SJSA1 (cell line): Measurements from ENCODE around the gene XKR3. TPM values are rescaled to one million over a fixed set of nuclear protein-coding genes. Genes with fewer than 3 reads are reported as not detected.
"Not testable (repeated sequence)": the region's sequence is repeated elsewhere in the genome, so short reads cannot be mapped to it uniquely, and the experiment has no call there.

Source experiments
- DNase-seq, 2 experiments: peaks; one replicate each; pipeline ENCODE4 v3.0.0-alpha.2; 2015 to 2020; ENCODE audit warnings: low spot score in 2 of 2, low read depth in 1 of 2
- H3K27ac ChIP-seq: fragments of 250-450 bp; sonication (Bioruptor Pico); 2 replicates; pipeline ENCODE4 v1.5.1; 2020; ENCODE audit warnings: mild to moderate bottlenecking, moderate library complexity
- H3K27me3 ChIP-seq: fragments of 250-450 bp; sonication (Bioruptor Pico); replicated peaks from 2 replicates; pipeline ENCODE4 v1.5.1; 2020; ENCODE audit warnings: mild to moderate bottlenecking, moderate library complexity
- H3K36me3 ChIP-seq: fragments of 250-450 bp; sonication (Bioruptor Pico); 2 replicates; pipeline ENCODE4 v1.5.1; 2020; ENCODE audit warnings: mild to moderate bottlenecking
- H3K4me1 ChIP-seq: fragments of 250-450 bp; sonication (Bioruptor Pico); replicated peaks from 2 replicates; pipeline ENCODE4 v1.6.1; 2021; ENCODE audit warnings: mild to moderate bottlenecking
- H3K4me3 ChIP-seq: fragments of 250-450 bp; sonication (Bioruptor Pico); 2 replicates; pipeline ENCODE4 v1.5.1; 2020; ENCODE audit warnings: mild to moderate bottlenecking
- H3K9me3 ChIP-seq: fragments of 250-450 bp; sonication (Bioruptor Pico); replicated peaks from 2 replicates; pipeline ENCODE4 v1.5.1; 2020; ENCODE audit warnings: mild to moderate bottlenecking
- total RNA-seq: library from RNA; depleted of rRNA; stranded (reverse); fragments of >200 nt; shearing (Covaris generic); gene quantifications from 2 replicates; pipeline ENCODE4 v1.2.3, GENCODE V29; 2014

The XKR3 gene
- total RNA-seq, 1 experiment from 2014 or later: not detected

DNA sequence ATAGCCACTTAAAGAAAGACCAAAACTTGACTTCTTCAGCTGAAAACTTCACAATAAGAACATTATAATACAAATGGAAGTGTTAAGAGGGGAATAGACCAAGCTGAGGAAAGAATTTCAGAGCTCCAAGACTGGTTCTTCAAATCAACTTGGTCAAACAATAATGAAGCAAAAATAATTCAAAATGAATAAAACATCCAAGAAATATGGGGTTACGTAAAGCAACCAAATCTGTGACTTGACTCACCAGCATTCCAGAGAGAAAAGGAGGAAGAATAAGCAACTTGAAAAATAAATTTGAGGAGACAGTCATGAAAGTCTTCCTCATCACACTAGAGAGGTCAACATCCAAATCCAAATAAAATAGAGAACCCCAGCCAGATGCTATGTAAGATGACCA, 31.4 kb downstream of the XKR3 start:
- H3K36me3 ChIP-seq: no peaks in the 10 kb centered on the region
- H3K9me3 ChIP-seq: peaks cover 2% of the 10 kb centered on the region; the same call in 1 of the 2 replicates
- no peaks in the 10 kb centered on the region for H3K27me3 ChIP-seq
- H3K4me3 ChIP-seq: no peak overlapping the region
- DNase-seq: no peak
- no peaks in the 10 kb centered on the region for H3K4me1 ChIP-seq
- no peak overlapping the region for H3K27ac ChIP-seq

DNA sequence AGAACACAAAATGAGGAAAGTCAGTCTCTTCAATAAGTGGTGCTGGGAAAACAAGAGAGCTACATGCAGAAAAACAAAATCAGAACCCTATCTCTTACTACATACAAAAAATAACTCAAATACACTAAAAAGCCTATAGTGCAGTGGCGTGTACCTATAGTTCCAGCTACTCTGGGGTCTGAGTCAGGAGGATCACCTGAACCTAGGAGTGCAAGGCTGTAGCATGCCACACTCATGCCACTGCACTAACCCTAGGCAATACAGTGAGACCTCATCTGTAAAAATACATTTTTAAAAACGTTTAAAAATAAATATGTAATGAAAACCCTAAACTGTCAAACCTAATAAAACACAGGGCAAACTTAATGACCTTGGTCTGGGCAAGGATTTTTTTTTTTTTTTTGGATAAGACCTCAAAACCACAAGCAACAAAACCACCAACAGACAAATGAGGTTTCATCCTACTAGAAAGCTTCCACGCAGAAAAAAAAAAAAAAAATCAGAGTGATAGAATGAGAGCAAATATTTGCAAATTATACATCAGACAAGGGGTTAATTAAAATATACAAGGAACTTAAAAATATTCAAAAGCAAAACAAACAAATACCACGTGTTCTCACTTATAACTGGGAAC, 35.2 kb downstream of the XKR3 start:
- Histone ChIP-seq H3K27ac (no peak overlapping the region), H3K9me3 (peaks cover 2% of the 10 kb centered on the region; the same call in 1 of the 2 replicates), H3K4me3 (no peak overlapping the region), H3K27me3 (no peaks in the 10 kb centered on the region), H3K4me1 (no peaks in the 10 kb centered on the region), H3K36me3 (no peaks in the 10 kb centered on the region)
- no peak for DNase-seq

DNA sequence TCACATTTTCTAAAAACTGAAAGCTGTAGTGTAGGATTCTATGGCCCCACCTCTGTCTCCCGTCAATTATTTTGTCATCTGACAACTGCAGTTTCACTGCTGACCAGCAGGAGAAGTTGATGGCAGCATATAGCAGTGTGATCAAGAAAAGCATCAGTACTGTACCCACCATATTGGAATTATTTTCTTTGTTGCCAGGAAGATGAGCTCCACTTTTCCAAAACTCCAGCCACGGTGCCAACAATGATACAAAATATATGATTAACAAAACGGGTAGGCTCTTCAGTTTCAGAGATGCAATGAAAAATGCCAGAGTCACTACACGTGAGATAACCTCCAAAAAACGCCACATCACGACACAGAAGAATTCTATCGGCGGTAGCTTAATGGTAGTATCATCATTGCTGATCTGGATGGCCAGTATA, 41.3 kb downstream of the XKR3 start:
- no peaks in the 10 kb centered on the region for H3K27me3 ChIP-seq
- DNase-seq: no peak
- H3K9me3 ChIP-seq: no peaks in the 10 kb centered on the region; the same call in 1 of the 2 replicates
- no peaks in the 10 kb centered on the region for H3K36me3 ChIP-seq
- no peak overlapping the region for H3K4me3 ChIP-seq
- H3K27ac ChIP-seq: no peak overlapping the region
- H3K4me1 ChIP-seq: no peaks in the 10 kb centered on the region

DNA sequence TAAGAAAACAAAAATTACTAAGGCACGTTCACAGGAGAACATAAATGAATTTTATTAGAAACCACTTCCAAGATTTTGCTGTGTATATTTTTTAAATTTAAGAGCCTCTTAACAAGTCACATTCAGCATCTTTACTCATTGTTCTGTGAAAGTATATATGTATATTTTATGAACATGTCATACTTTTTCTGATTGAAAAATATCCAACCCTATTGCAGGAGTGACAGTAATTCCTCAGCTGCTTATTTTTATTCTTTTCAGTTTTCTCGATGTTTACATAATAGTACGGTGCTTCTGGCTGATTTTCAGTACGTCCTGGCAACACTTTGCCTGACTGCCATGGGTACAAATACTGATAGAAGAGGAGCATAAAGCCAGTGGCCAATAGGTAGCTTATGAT, 41.8 kb downstream of the XKR3 start:
- Histone ChIP-seq H3K4me1 (no peaks in the 10 kb centered on the region), H3K4me3 (no peak overlapping the region), H3K9me3 (no peaks in the 10 kb centered on the region; the same call in 1 of the 2 replicates), H3K27me3 (no peaks in the 10 kb centered on the region), H3K36me3 (no peaks in the 10 kb centered on the region), H3K27ac (no peak overlapping the region)
- DNase-seq: no peak

DNA sequence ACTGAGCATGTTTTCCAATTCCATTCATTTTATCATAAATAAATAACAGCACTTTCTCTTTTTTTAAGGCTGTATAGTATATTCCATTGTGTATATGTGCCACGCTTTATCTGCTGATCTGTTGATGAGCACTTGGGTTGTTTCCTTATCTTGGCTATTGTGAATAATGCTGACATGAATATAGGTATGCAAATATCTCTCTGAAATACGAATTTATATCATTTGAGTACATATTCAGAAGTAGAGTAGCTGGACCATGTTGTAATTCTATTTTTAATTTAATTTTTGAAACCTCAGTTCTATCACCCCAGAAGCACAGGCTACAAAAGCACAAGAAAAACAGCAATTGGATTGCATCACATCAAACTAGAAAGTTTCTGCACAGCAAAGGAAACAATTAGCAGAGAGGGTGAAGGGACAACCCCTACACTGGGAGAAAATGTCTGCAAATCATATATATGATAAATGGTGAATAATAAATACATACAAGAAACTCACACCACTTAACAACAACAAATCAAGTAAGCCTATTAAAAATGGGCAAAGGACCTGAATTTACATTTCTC, 43.4 kb downstream of the XKR3 start:
- H3K36me3 ChIP-seq: no peaks in the 10 kb centered on the region
- H3K27me3 ChIP-seq: no peaks in the 10 kb centered on the region
- H3K27ac ChIP-seq: no peak overlapping the region
- H3K4me1 ChIP-seq: no peaks in the 10 kb centered on the region
- no peaks in the 10 kb centered on the region; the same call in none of the 2 replicates for H3K9me3 ChIP-seq
- no peak overlapping the region for H3K4me3 ChIP-seq
- DNase-seq: no peak

DNA sequence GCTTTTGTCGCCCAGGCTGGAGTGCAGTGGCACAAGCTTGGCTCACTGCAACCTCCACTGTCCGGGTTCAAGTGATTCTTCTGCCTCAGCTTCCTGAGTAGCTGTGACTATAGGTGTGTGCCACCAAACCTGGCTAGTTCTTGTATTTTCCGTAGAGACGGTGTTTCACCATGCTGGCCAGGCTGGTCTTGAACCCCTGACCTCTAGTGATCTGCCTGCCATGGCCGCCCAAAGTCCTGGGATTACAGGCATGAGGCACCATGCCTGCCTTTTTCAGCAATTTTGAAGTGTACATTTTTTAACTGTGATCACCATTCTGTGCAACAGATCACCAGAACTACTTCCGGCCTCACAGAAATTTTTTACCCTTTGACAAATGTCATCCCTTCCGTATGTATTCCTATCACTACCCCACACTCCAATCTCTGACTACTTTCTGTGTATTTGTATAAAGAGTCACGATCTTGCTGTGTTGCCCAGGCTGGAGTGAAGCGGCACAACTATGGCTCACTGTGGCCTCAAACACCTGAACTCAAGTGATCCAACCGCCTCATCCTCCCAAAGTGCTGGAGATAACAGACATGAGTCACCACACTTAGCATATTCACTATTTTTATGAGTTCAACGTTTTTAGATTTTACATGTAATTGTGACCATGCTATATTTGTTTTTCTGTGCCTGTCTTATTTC, 44.0 kb downstream of the XKR3 start:
- no peak for DNase-seq
- H3K27me3 ChIP-seq: no peaks in the 10 kb centered on the region
- no peak overlapping the region for H3K27ac ChIP-seq
- H3K36me3 ChIP-seq: no peaks in the 10 kb centered on the region
- no peak overlapping the region for H3K4me3 ChIP-seq
- H3K4me1 ChIP-seq: no peaks in the 10 kb centered on the region
- H3K9me3 ChIP-seq: no peaks in the 10 kb centered on the region; the same call in 1 of the 2 replicates

DNA sequence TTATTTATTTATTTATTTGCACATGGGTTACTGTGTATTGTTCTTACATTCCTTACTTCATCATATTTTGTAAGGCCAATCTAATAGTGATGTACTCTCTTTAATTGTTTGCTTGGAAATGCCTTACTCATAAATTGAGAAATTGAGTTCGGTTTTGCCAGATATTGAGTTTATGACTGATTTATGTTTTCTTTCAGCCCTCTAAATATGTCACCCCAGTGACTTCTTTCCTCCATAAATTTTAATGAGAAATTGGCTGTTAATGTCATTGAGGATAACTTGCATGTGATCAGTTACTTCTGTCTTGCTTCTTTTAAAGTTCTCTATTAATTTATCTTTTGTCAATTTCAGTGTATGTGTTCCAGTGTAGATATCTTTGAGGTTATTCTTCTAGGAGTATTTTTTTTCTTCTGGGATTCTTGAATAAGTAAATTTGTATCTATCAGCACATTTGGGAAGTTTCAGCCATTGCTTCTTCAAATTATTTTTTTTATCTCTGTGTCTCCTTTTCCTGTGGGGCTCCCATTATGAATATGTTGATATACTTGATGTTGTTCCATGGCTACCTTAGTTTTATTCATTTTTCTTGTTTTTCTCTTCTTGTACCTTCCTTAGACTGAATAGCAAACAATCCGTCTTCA, 47.8 kb downstream of the XKR3 start:
- H3K36me3 ChIP-seq: no peaks in the 10 kb centered on the region
- no peak for DNase-seq
- H3K4me1 ChIP-seq: no peaks in the 10 kb centered on the region
- H3K27me3 ChIP-seq: no peaks in the 10 kb centered on the region
- H3K4me3 ChIP-seq: no peak overlapping the region
- no peaks in the 10 kb centered on the region; the same call in 1 of the 2 replicates for H3K9me3 ChIP-seq
- no peak overlapping the region for H3K27ac ChIP-seq

DNA sequence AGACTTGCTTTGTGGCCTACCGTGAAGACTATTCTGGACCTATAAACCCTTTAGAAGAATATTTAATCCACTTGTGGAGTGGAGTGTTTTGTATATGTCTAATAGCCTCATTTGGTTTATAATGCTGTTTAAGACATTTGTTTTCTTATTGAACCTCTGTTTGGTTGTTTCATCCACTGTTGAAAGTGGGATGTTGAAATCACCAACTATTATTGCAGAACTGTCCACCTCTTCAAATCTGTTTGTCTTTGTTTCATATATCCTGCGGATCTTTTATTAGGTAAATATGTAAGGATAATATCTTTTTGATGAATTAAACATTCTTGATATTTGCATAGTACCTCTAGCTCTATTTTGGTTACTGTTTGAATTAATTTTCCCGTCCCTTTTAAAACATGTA, 49.1 kb downstream of the XKR3 start:
- Histone ChIP-seq H3K4me1 (no peaks in the 10 kb centered on the region), H3K27ac (no peak overlapping the region), H3K36me3 (no peaks in the 10 kb centered on the region), H3K27me3 (no peaks in the 10 kb centered on the region), H3K4me3 (no peak overlapping the region), H3K9me3 (no peaks in the 10 kb centered on the region; the same call in 1 of the 2 replicates)
- no peak for DNase-seq

DNA sequence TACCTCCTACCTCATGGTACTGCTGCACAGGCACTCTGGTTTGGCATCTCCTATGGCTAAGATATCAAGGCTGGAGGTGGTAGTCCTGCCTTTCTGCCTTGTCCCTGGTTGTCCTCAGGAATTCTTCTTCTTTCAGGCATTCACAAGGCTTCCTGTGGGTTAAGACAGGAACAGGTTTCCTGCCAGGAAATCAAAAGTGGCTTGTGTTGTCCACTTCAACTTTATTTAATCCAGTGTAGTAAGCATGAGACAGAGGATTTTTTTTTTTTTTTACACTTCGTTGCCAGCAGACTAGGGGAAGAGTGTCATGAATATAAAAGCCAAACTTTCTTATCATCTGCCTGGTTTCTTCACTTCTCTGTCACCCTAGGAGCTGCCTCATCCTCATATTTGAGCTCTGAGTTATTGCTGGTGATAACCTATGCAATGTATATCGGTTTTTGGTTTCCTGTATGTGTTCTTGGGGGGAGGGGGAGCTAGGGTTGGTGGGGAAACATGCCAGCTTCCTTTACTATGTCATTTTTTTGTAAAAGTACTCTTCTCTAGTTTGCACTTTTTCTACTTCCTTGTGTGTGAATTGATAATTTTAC, 50.2 kb downstream of the XKR3 start:
- no peaks in the 10 kb centered on the region for H3K4me1 ChIP-seq
- H3K9me3 ChIP-seq: no peaks in the 10 kb centered on the region; the same call in 1 of the 2 replicates
- H3K36me3 ChIP-seq: no peaks in the 10 kb centered on the region
- H3K4me3 ChIP-seq: no peak overlapping the region
- H3K27me3 ChIP-seq: no peaks in the 10 kb centered on the region
- no peak overlapping the region for H3K27ac ChIP-seq
- no peak for DNase-seq

DNA sequence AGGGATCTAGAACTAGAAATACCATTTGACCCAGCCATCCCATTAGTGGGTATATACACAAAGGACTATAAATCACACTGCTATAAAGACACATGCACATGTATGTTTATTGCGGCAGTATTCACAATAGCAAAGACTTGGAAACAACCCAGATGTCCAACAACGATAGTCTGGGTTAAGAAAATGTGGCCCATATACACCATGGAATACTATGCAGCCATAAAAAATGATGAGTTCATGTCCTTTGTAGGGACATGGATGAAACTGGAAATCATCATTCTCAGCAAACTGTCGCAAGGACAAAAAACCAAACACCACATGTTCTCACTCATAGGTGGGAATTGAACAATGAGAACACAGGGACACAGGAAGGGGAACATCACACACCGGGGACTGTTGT, 53.6 kb downstream of the XKR3 start:
- H3K4me1 ChIP-seq, DNase-seq, H3K36me3 ChIP-seq, H3K9me3 ChIP-seq, H3K27ac ChIP-seq, H3K4me3 ChIP-seq, H3K27me3 ChIP-seq: not testable (repeated sequence)

DNA sequence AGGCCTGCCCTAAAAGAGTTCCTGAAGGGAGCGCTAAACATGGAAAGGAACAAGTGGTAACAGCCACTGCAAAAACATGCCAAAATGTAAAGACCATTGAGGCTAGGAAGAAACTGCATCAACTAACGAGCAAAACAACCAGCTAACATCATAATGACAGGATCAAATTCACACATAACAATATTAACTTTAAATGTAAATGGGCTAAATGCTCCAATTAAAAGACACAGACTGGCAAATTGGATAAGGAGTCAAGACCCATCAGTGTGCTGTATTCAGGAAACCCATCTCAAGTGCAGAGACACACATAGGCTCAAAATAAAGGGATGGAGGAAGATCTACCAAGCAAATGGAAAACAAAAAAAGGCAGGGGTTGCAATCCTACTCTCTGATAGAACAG, 57.3 kb downstream of the XKR3 start:
- H3K27ac ChIP-seq, H3K27me3 ChIP-seq, H3K9me3 ChIP-seq, DNase-seq, H3K4me3 ChIP-seq, H3K36me3 ChIP-seq, H3K4me1 ChIP-seq: not testable (repeated sequence)

DNA sequence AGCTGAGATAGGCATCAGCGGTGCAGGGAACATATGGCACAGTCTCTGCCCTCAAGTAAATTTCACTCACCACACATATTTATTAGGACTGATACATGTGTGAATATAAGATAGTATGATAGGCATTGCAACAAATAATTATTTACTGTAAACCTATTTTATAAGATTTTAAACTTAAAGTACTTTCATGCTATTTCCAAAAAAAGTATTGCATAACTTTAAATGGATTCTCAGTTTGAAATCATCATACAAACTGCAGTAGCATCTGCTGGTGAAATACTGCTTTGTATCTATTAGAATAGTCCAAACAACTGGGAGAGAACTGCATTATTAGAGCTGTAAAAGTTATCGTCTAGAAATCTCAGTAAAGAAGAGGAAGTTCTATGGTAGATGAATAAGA, 63.0 kb downstream of the XKR3 start:
- not testable (repeated sequence) for H3K4me3 ChIP-seq, DNase-seq, H3K9me3 ChIP-seq, H3K27ac ChIP-seq, H3K4me1 ChIP-seq, H3K36me3 ChIP-seq, H3K27me3 ChIP-seq

DNA sequence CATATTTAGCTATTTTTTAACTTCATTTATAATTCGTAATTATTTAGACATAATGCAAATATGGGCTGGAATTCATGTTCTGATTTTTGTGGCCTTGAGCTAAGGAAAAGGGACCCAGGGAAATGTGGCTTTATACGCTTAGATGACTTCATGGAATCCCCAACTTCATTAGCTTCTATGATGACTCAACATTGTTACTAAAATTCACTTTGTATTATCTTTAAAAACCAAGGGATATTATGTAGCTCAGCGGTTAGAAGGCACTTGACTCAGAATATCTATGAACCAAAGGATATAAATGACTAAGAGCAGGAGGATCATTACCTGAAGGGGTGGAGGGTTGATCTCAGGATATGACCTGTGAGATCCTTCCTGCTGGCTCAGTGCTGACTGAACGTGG, 64.8 kb downstream of the XKR3 start:
- H3K36me3 ChIP-seq, H3K27me3 ChIP-seq, DNase-seq, H3K27ac ChIP-seq, H3K4me1 ChIP-seq, H3K9me3 ChIP-seq, H3K4me3 ChIP-seq: not testable (repeated sequence)

DNA sequence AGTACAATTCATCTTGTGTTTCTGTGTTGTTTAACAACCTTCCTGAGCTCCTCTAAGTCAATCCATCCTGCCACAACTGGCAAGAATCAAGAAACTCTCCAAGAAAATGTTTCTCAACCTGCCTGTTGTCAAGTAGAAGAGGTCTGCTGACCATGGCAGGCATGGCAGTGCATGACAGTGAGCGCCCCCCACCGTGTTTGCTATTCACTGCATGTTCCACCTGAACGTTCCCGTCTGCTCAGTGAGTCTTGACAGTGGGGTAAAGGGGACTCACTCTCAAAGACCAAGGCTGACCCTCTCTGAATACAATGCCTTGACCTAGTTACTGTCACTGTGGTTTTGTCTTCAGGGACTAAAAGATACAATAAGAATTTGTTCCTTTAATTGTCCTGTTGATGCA, 75.9 kb downstream of the XKR3 start:
- H3K9me3 ChIP-seq, H3K36me3 ChIP-seq, H3K27me3 ChIP-seq, H3K4me3 ChIP-seq, H3K27ac ChIP-seq, H3K4me1 ChIP-seq, DNase-seq: not testable (repeated sequence)
